HCT116 (cell line): Measurements from ENCODE around the gene DRC7. TPM values are rescaled to one million over a fixed set of nuclear protein-coding genes. Genes with fewer than 3 reads are reported as not detected.

Source experiments
- ATAC-seq: fragments of 200-7000 bp; cut with Tn5 transposase; 2 replicates; pipeline ENCODE4 v1.9.1; 2020; ENCODE audit warnings: mild to moderate bottlenecking, moderate library complexity
- BruUV-seq: library from RNA; stranded (reverse); fragments of 400-500 nt; replicated peaks from 2 replicates; lab custom pipeline; 2021; lab: Mats Ljungman, UMichigan
- CTCF ChIA-PET: fragments of 300-600 bp; sonication (Branson Sonifier 250); formaldehyde crosslinking; loops from one replicate; lab custom pipeline; 2021; ENCODE audit warnings: antibody characterized with exemption; lab: Charles Lee
- POLR2A ChIA-PET: fragments of 300-600, 350-600 bp; sonication (Branson Sonifier 250); formaldehyde crosslinking; loops from one replicate; lab custom pipeline; 2021; ENCODE audit warnings: antibody characterized with exemption; lab: Charles Lee
- RAD21 ChIA-PET, 2 experiments: fragments of 300-600 bp; sonication (Branson Sonifier 250); formaldehyde crosslinking; loops; one replicate each; lab custom pipeline; 2023; ENCODE audit warnings: low total read pairs in 2 of 2; ENCODE audit not compliant: uncharacterized antibody in 2 of 2, unreplicated experiment in 2 of 2, low non-redundant PET in 1 of 2; lab: Charles Lee
- DNase-seq: peaks from one replicate; pipeline ENCODE4 v3.0.0-alpha.2; 2010; ENCODE audit warnings: low read depth, low spot score
- H2AFZ ChIP-seq: fragments of 200-600 bp; shearing (Covaris generic), sonication (generic); 2 replicates; pipeline ENCODE4 v1.6.1; 2017; ENCODE audit warnings: low read depth, mixed run types, mixed read lengths, antibody characterized with exemption, low read length; ENCODE audit not compliant: poor library complexity, severe bottlenecking
- H3K27ac ChIP-seq: 2 replicates; pipeline ENCODE4 v1.5.1; 2012; ENCODE audit warnings: low read depth, low read length
- H3K27me3 ChIP-seq: fragments of 200-600 bp; sonication (generic); 2 replicates; pipeline ENCODE4 v1.6.1; 2016; ENCODE audit warnings: mixed run types, low read length, mixed read lengths; ENCODE audit not compliant: insufficient read depth
- H3K36me3 ChIP-seq, 2 experiments: fragments of 200-500 bp in 1 of 2; fragments of 200-600 bp in 1 of 2; sonication (Bioruptor generic) in 1 of 2; sonication (generic) in 1 of 2; 2 replicates each; pipeline versions ENCODE4 v1.5.1 to v1.6.1; 2014 to 2016; ENCODE audit warnings: low read length in 2 of 2, inconsistent platforms in 1 of 2, mixed read lengths in 1 of 2, mixed run types in 1 of 2; ENCODE audit not compliant: insufficient read depth in 2 of 2, control insufficient read depth in 1 of 2
- H3K4me1 ChIP-seq, 2 experiments: fragments of 200-600 bp in 1 of 2; sonication (generic) in 1 of 2; 2 replicates each; pipeline versions ENCODE4 v1.5.1 to v1.6.1; 2012 to 2017; ENCODE audit warnings: low read length in 2 of 2, inconsistent platforms in 1 of 2, mild to moderate bottlenecking in 1 of 2, mixed read lengths in 1 of 2, mixed run types in 1 of 2, moderate library complexity in 1 of 2; ENCODE audit not compliant: insufficient read depth in 2 of 2, control insufficient read depth in 1 of 2
- H3K4me2 ChIP-seq: fragments of 200-600 bp; sonication (generic); 2 replicates; pipeline ENCODE4 v1.6.1; 2017; ENCODE audit warnings: mixed run types, low read length, mixed read lengths
- H3K4me3 ChIP-seq, 2 experiments: fragments of 200-600 bp in 1 of 2; sonication (generic) in 1 of 2; replicated peaks in 1 of 2; 2 replicates each; pipeline ENCODE4 v1.5.1; 2011 to 2016; ENCODE audit warnings: low read length in 2 of 2, control low read depth in 1 of 2, low read depth in 1 of 2, mild to moderate bottlenecking in 1 of 2, mixed read lengths in 1 of 2, mixed run types in 1 of 2
- H3K79me2 ChIP-seq: fragments of 200-600 bp; sonication (generic); 2 replicates; pipeline ENCODE4 v1.6.1; 2017; ENCODE audit warnings: mild to moderate bottlenecking, mixed run types, low read length, moderate library complexity, mixed read lengths; ENCODE audit not compliant: insufficient read depth
- H3K9ac ChIP-seq: fragments of 200-600 bp; sonication (generic); 2 replicates; pipeline ENCODE4 v1.6.1; 2016; ENCODE audit warnings: low read length, mixed read lengths
- H3K9me2 ChIP-seq: fragments of 200-600 bp; sonication (generic), shearing (Covaris generic); 2 replicates; pipeline ENCODE4 v1.6.1; 2017; ENCODE audit warnings: mixed run types, mild to moderate bottlenecking, moderate library complexity; ENCODE audit not compliant: insufficient read depth
- H3K9me3 ChIP-seq, 2 experiments: fragments of 200-500 bp in 1 of 2; fragments of 200-600 bp in 1 of 2; sonication (Bioruptor generic) in 1 of 2; sonication (generic) in 1 of 2; 2 replicates each; pipeline ENCODE4 v1.6.1; 2014 to 2017; ENCODE audit warnings: low read length in 2 of 2, mixed read lengths in 2 of 2, inconsistent platforms in 1 of 2, low read depth in 1 of 2, mild to moderate bottlenecking in 1 of 2, mixed run types in 1 of 2, moderate library complexity in 1 of 2; ENCODE audit not compliant: control insufficient read depth in 1 of 2, insufficient read depth in 1 of 2
- H4K20me1 ChIP-seq: fragments of 200-600 bp; sonication (generic), shearing (Covaris generic); 2 replicates; pipeline ENCODE4 v1.6.1; 2017; ENCODE audit warnings: mixed run types, mild to moderate bottlenecking, moderate library complexity; ENCODE audit not compliant: insufficient read depth
- ATF3 ChIP-seq: IDR thresholded peaks from 2 replicates; pipeline ENCODE4 v1.6.1; 2012
- EGR1 ChIP-seq: IDR thresholded peaks from 2 replicates; pipeline ENCODE4 v1.6.1; 2012; ENCODE audit warnings: low read depth
- EZH2phosphoT487 ChIP-seq: fragments of 200-600 bp; IDR thresholded peaks from 2 replicates; pipeline ENCODE4 v1.6.1; 2018; ENCODE audit warnings: antibody characterized with exemption, borderline replicate concordance
- MAX ChIP-seq: IDR thresholded peaks from 2 replicates; pipeline ENCODE4 v1.6.1; 2012
- POLR2A ChIP-seq: IDR thresholded peaks from 2 replicates; pipeline ENCODE4 v1.7.0; 2011; ENCODE audit warnings: borderline replicate concordance; ENCODE audit not compliant: insufficient read depth, insufficient read length; ENCODE audit errors: extremely low read depth
- POLR2AphosphoS5 ChIP-seq: IDR thresholded peaks from 2 replicates; pipeline ENCODE4 v1.6.1; 2011; ENCODE audit warnings: mild to moderate bottlenecking, low read depth, low read length, moderate library complexity
- RAD21 ChIP-seq: IDR thresholded peaks from 2 replicates; pipeline ENCODE4 v1.6.1; 2012; ENCODE audit warnings: low read depth, mild to moderate bottlenecking
- SP1 ChIP-seq: IDR thresholded peaks from 2 replicates; pipeline ENCODE4 v1.6.1; 2012; ENCODE audit warnings: low read depth
- TCF7L2 ChIP-seq: IDR thresholded peaks from 2 replicates; pipeline ENCODE4 v1.7.0; 2011; ENCODE audit warnings: borderline replicate concordance, inconsistent platforms; ENCODE audit not compliant: insufficient read depth, insufficient read length; ENCODE audit errors: extremely low read depth
- ZBTB33 ChIP-seq: IDR thresholded peaks from 2 replicates; pipeline ENCODE4 v1.6.1; 2011; ENCODE audit warnings: mild to moderate bottlenecking, low read length, moderate library complexity; ENCODE audit not compliant: insufficient replicate concordance; ENCODE audit errors: extremely low read depth
- intact Hi-C: fragments of 100-400 bp; cut with micrococcal nuclease; formaldehyde crosslinking; loops from 2 replicates; pipeline ENCODE4 v1.10.0; 2022
- total RNA-seq: library from RNA; stranded (reverse); gene quantifications from one replicate; pipeline ENCODE4 v1.2.1, GENCODE V29; 2021; ENCODE audit not compliant: unreplicated experiment

DRC7 gene
- total RNA-seq, 1 experiment from 2014 or later, result 0.91 TPM

- Histone ChIP-seq H3K27me3 (no peaks in the 10 kb centered on the region), H3K9me2 (no peaks in the 10 kb centered on the region), H3K4me2 (no peak overlapping the region), H3K27ac (no peak overlapping the region), H4K20me1 (no peaks in the 10 kb centered on the region), H3K9ac (no peak overlapping the region), H3K4me3 (no peak overlapping the region), H3K9me3 (no peaks in the 10 kb centered on the region), H3K36me3 (no peaks in the 10 kb centered on the region), H3K4me1 (peaks cover 0 to 4% of the 10 kb centered on the region in 2 experiments; a peak in 1 of 4 replicates), H2AFZ (no peak overlapping the region), H3K79me2 (no peaks in the 10 kb centered on the region)
- CTCF ChIA-PET, result no interaction called here
- no peak for DNase-seq
- POLR2A ChIA-PET, result no interaction called here
- no TSS peak for BruUV-seq
- intact Hi-C loops, result no loop called here
- TF ChIP-seq EZH2phosphoT487, result no peak
- ATAC-seq, result no peak
- RAD21 ChIA-PET, result no interaction called here
These were observed 1.6 kb downstream of the DRC7 start for GRCh38 chr16:57696240-57696639.

GRCh38 chr16:57697896-57698537, 3.4 kb downstream of the DRC7 start:
- no peaks in the 10 kb centered on the region for H3K79me2 ChIP-seq
- no peaks in the 10 kb centered on the region for H4K20me1 ChIP-seq
- H3K9me2 ChIP-seq, result no peaks in the 10 kb centered on the region
- no peaks in the 10 kb centered on the region for H3K36me3 ChIP-seq
- DNase-seq (no peak), ATAC-seq (no peak)
- no TSS peak for BruUV-seq
- POLR2A ChIA-PET, result no interaction called here
- intact Hi-C loops, result no loop called here
- peaks cover 0 to 4% of the 10 kb centered on the region in 2 experiments; a peak in 1 of 4 replicates for H3K4me1 ChIP-seq
- no peak overlapping the region for H3K9ac ChIP-seq
- RAD21 ChIA-PET, result no interaction called here
- CTCF ChIA-PET, result no interaction called here
- no peak overlapping the region for H2AFZ ChIP-seq
- no peak overlapping the region for H3K4me3 ChIP-seq
- TF ChIP-seq MAX (no peak), POLR2AphosphoS5 (no peak), TCF7L2 (no peak), ZBTB33 (no peak), ATF3 (no peak), RAD21 (no peak), EGR1 (no peak), POLR2A (no peak), SP1 (no peak)
- TF ChIP-seq, all 23 proteins: peak for 0
- no peaks in the 10 kb centered on the region for H3K27me3 ChIP-seq
- no peak overlapping the region for H3K4me2 ChIP-seq
- H3K9me3 ChIP-seq, result no peaks in the 10 kb centered on the region
- no peak overlapping the region for H3K27ac ChIP-seq
